WTC11 (cell line): Measurements from ENCODE around the gene FGFBP2. TPM values are rescaled to one million over a fixed set of nuclear protein-coding genes. Genes with fewer than 3 reads are reported as not detected.

Source experiments
- ATAC-seq: fragments of 200-7000 bp; cut with Tn5 transposase; 2 replicates; pipeline ENCODE4 v1.10.0; 2021; ENCODE audit warnings: mild to moderate bottlenecking, moderate library complexity
- CTCF ChIA-PET: fragments of 300-600 bp; sonication (Branson Sonifier 250); formaldehyde crosslinking; loops from one replicate; lab custom pipeline; 2021; ENCODE audit warnings: antibody characterized with exemption; lab: Charles Lee
- POLR2A ChIA-PET: fragments of 350-600 bp; sonication (Branson Sonifier 250); formaldehyde crosslinking; loops from one replicate; lab custom pipeline; 2021; ENCODE audit warnings: antibody characterized with exemption; lab: Charles Lee
- DNase-seq: peaks from one replicate; pipeline ENCODE4 v3.0.0; 2021; ENCODE audit warnings: low spot score
- H3K27ac Mint-ChIP-seq: 2 replicates; pipeline ENCODE4 v1.8.0; 2021; ENCODE audit warnings: mixed read lengths
- H3K27me3 Mint-ChIP-seq: 2 replicates; pipeline ENCODE4 v1.8.0; 2021; ENCODE audit warnings: low read depth, mild to moderate bottlenecking, moderate library complexity, mixed read lengths
- H3K36me3 Mint-ChIP-seq: 2 replicates; pipeline ENCODE4 v1.8.0; 2021; ENCODE audit warnings: mixed read lengths
- H3K4me1 Mint-ChIP-seq: 2 replicates; pipeline ENCODE4 v1.8.0; 2022; ENCODE audit warnings: mixed read lengths
- H3K4me3 Mint-ChIP-seq: 2 replicates; pipeline ENCODE4 v1.8.0; 2021; ENCODE audit warnings: mild to moderate bottlenecking, moderate library complexity, mixed read lengths
- H3K9me3 Mint-ChIP-seq: 2 replicates; pipeline ENCODE4 v1.8.0; 2021; ENCODE audit warnings: mixed read lengths
- CBFB ChIP-seq: sonication (generic); formaldehyde crosslinking; IDR thresholded peaks from 2 replicates; pipeline ENCODE4 v1.8.1; 2022; ENCODE audit warnings: mild to moderate bottlenecking, low read depth, missing genetic modification reagents
- E2F1 ChIP-seq: sonication (generic); formaldehyde crosslinking; IDR thresholded peaks from 2 replicates; pipeline ENCODE4 v1.8.0; 2022; ENCODE audit warnings: mild to moderate bottlenecking, missing genetic modification reagents
- ESRRA ChIP-seq: sonication (generic); formaldehyde crosslinking; IDR thresholded peaks from 2 replicates; pipeline ENCODE4 v1.8.1; 2022; ENCODE audit warnings: mild to moderate bottlenecking, missing genetic modification reagents, borderline replicate concordance
- FOXP4 ChIP-seq: sonication (generic); formaldehyde crosslinking; IDR thresholded peaks from 2 replicates; pipeline ENCODE4 v1.8.0; 2022; ENCODE audit warnings: mild to moderate bottlenecking, missing genetic modification reagents
- JUN ChIP-seq: sonication (generic); formaldehyde crosslinking; IDR thresholded peaks from 2 replicates; pipeline ENCODE4 v1.8.0; 2023; ENCODE audit warnings: mild to moderate bottlenecking, missing genetic modification reagents
- NFATC4 ChIP-seq: fragments of 250-450 bp; sonication (Bioruptor Pico); IDR thresholded peaks from 2 replicates; pipeline ENCODE4 v1.9.0; 2021; ENCODE audit warnings: mild to moderate bottlenecking
- RORB ChIP-seq: fragments of 250-450 bp; sonication (Bioruptor Pico); IDR thresholded peaks from 2 replicates; pipeline ENCODE4 v1.9.0; 2021; ENCODE audit warnings: mild to moderate bottlenecking
- SMAD3 ChIP-seq: sonication (generic); formaldehyde crosslinking; IDR thresholded peaks from 2 replicates; pipeline ENCODE4 v1.8.0; 2022; ENCODE audit warnings: missing genetic modification reagents, mild to moderate bottlenecking, borderline replicate concordance
- TEAD1 ChIP-seq: sonication (generic); formaldehyde crosslinking; IDR thresholded peaks from 2 replicates; pipeline ENCODE4 v1.8.0; 2022; ENCODE audit warnings: mild to moderate bottlenecking, missing genetic modification reagents
- TEAD4 ChIP-seq: sonication (generic); formaldehyde crosslinking; IDR thresholded peaks from 2 replicates; pipeline ENCODE4 v1.8.0; 2022; ENCODE audit warnings: mild to moderate bottlenecking, missing genetic modification reagents
- ZNF138 ChIP-seq: sonication (generic); formaldehyde crosslinking; conservative IDR thresholded peaks from 2 replicates; pipeline ENCODE4 v1.8.1; 2022; ENCODE audit warnings: mild to moderate bottlenecking, moderate library complexity, missing genetic modification reagents
- ZNF232 ChIP-seq: sonication (generic); formaldehyde crosslinking; IDR thresholded peaks from 2 replicates; pipeline ENCODE4 v1.8.0; 2022; ENCODE audit warnings: mild to moderate bottlenecking, missing genetic modification reagents
- ZNF317 ChIP-seq: sonication (generic); formaldehyde crosslinking; IDR thresholded peaks from 2 replicates; pipeline ENCODE4 v1.8.1; 2023; ENCODE audit warnings: low read depth, mild to moderate bottlenecking, moderate library complexity, missing genetic modification reagents, borderline replicate concordance
- ZNF671 ChIP-seq: fragments of 250-450 bp; sonication (Bioruptor Pico); IDR thresholded peaks from 2 replicates; pipeline ENCODE4 v1.8.0; 2021; ENCODE audit warnings: mild to moderate bottlenecking
- total RNA-seq: library from RNA; stranded (reverse); gene quantifications from 3 replicates; pipeline ENCODE4 v1.2.3, GENCODE V29; 2021
- TF ChIP-seq, protein P1 (sequence below): sonication (generic); formaldehyde crosslinking; IDR thresholded peaks from 2 replicates; pipeline ENCODE4 v1.8.1; 2022; ENCODE audit warnings: mild to moderate bottlenecking, moderate library complexity, missing genetic modification reagents
- TF ChIP-seq, protein P2 (sequence below): sonication (generic); formaldehyde crosslinking; IDR thresholded peaks from 2 replicates; pipeline ENCODE4 v1.8.1; 2023; ENCODE audit warnings: mild to moderate bottlenecking, missing genetic modification reagents, borderline replicate concordance

Gene FGFBP2
- total RNA-seq, 1 experiment from 2014 or later = 0.24 TPM

DNA sequence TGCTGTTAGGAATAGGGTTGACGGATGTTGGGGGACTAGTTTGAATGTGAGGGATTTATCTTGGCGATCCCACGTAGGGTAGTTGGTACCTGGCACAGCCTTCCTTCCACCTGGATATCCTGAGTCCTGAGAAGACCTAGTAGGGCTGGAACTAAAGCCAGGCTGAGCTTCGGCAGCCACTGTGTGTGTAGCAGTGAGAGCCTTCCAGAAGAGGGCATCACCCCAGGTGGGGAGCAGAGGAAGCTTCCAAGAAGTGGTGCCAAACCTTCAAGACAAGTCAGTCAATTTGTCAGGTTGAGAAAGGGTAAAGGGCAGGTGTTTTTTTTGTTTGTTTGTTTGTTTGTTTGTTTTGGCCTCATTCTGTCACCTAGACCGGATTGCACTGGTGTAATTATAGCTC is 1.2 kb upstream of the FGFBP2 start (continued):
- TF ChIP-seq, protein P1, sequence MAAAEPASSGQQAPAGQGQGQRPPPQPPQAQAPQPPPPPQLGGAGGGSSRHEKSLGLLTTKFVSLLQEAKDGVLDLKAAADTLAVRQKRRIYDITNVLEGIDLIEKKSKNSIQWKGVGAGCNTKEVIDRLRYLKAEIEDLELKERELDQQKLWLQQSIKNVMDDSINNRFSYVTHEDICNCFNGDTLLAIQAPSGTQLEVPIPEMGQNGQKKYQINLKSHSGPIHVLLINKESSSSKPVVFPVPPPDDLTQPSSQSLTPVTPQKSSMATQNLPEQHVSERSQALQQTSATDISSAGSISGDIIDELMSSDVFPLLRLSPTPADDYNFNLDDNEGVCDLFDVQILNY (CRISPR knock-in tag) = no peak
- TF ChIP-seq CBFB (CRISPR knock-in tag) (no peak), ZNF232 (CRISPR knock-in tag) (no peak), FOXP4 (CRISPR knock-in tag) (no peak)

DNA sequence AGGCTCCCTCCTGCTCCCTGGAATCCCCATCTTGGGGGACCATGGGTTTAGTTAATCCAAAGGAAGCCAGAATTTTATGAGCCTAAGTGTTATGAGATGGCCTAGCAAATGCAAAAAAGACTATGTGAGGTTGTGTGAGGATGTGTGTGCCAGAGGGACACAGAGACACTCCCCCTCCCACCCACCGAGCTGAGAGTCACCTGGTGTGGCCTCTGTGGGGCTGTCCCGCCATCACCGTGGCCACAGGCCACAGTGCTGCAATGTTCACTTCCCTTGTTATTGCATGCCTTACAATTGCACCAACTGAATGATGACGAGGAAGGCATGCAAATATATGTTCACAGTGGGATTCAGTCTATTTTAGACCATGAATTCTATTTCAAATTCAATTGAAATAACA is 601 bp upstream of the FGFBP2 start:
- Mint-ChIP-seq H3K27ac (no peak overlapping the region), H3K4me3 (no peak overlapping the region), H3K36me3 (peaks cover 23% of the 10 kb centered on the region), H3K4me1 (peaks cover 15% of the 10 kb centered on the region), H3K9me3 (peaks cover 17% of the 10 kb centered on the region), H3K27me3 (no peaks in the 10 kb centered on the region; the same call in 1 of the 2 replicates)
- TF ChIP-seq ESRRA (CRISPR knock-in tag) = no peak
- TF ChIP-seq ZNF317 (CRISPR knock-in tag) = no peak
- TF ChIP-seq RORB (CRISPR knock-in tag) = no peak
- TF ChIP-seq SMAD3 (CRISPR knock-in tag) = no peak
- no peak for TF ChIP-seq E2F1 (CRISPR knock-in tag)
- no peak for TF ChIP-seq ZNF138
- TF ChIP-seq FOXP4 (CRISPR knock-in tag) = no peak
- TF ChIP-seq, protein P2, sequence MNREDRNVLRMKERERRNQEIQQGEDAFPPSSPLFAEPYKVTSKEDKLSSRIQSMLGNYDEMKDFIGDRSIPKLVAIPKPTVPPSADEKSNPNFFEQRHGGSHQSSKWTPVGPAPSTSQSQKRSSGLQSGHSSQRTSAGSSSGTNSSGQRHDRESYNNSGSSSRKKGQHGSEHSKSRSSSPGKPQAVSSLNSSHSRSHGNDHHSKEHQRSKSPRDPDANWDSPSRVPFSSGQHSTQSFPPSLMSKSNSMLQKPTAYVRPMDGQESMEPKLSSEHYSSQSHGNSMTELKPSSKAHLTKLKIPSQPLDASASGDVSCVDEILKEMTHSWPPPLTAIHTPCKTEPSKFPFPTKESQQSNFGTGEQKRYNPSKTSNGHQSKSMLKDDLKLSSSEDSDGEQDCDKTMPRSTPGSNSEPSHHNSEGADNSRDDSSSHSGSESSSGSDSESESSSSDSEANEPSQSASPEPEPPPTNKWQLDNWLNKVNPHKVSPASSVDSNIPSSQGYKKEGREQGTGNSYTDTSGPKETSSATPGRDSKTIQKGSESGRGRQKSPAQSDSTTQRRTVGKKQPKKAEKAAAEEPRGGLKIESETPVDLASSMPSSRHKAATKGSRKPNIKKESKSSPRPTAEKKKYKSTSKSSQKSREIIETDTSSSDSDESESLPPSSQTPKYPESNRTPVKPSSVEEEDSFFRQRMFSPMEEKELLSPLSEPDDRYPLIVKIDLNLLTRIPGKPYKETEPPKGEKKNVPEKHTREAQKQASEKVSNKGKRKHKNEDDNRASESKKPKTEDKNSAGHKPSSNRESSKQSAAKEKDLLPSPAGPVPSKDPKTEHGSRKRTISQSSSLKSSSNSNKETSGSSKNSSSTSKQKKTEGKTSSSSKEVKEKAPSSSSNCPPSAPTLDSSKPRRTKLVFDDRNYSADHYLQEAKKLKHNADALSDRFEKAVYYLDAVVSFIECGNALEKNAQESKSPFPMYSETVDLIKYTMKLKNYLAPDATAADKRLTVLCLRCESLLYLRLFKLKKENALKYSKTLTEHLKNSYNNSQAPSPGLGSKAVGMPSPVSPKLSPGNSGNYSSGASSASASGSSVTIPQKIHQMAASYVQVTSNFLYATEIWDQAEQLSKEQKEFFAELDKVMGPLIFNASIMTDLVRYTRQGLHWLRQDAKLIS (CRISPR knock-in tag) = no peak
- no peak for TF ChIP-seq TEAD4
- no peak for TF ChIP-seq ZNF671
- no peak for TF ChIP-seq CBFB (CRISPR knock-in tag)
- no peak for TF ChIP-seq JUN (CRISPR knock-in tag)
- no peak for TF ChIP-seq NFATC4
- TF ChIP-seq TEAD1 = no peak
- ATAC-seq = no peak
- CTCF ChIA-PET = interaction anchor here (0.7 to 4.5 kb wide), 19 partner anchors 8 to 484 kb away, joined by 3 to 63 read pairs (median 5); no protein-coding TSS in a partner anchor
- DNase-seq = no peak
- POLR2A ChIA-PET = no interaction called here
